GM18867 (cell line): ENCODE data around the gene RFXAP.
A peak's percentile ranks its signal among the peaks of the same experiment; 100 is the strongest.
"Not testable (repeated sequence)": the region's sequence is repeated elsewhere in the genome, so short reads cannot be mapped to it uniquely, and the experiment has no call there.

Source experiments
- ATAC-seq: cut with Tn5 transposase; IDR thresholded peaks from one replicate; pipeline ENCODE4 v1.9.1; 2021; ENCODE audit warnings: mild to moderate bottlenecking, moderate library complexity; ENCODE audit not compliant: unreplicated experiment

Gene RFXAP

GRCh38 chr13:36818804-36819738, at the start of gene RFXAP:
RFXAP (plus strand) TSS chr13:36819222; CDS start chr13:36819358, 136 bp downstream.
- ATAC-seq: peak; percentile 87

- no peak for ATAC-seq
These were observed 49.5 kb upstream of the RFXAP start for GRCh38 chr13:36769545-36769944.

- ATAC-seq: no peak
These were observed 48.3 kb upstream of the RFXAP start for GRCh38 chr13:36770741-36771140.

GRCh38 chr13:36772853-36773252, 46.2 kb upstream of the RFXAP start:
- ATAC-seq: no peak

- ATAC-seq: no peak
These were observed 44.1 kb upstream of the RFXAP start for GRCh38 chr13:36774931-36775330.

GRCh38 chr13:36776175-36776574, 42.8 kb upstream of the RFXAP start:
- no peak for ATAC-seq

GRCh38 chr13:36778083-36778671, 40.8 kb upstream of the RFXAP start:
- ATAC-seq: no peak

- no peak for ATAC-seq
These were observed 35.1 kb upstream of the RFXAP start for GRCh38 chr13:36783890-36784289.

- ATAC-seq: not testable (repeated sequence)
These were observed 32.8 kb upstream of the RFXAP start for GRCh38 chr13:36786175-36786574.

- no peak for ATAC-seq
These were observed 31.8 kb upstream of the RFXAP start for GRCh38 chr13:36787181-36787580.

- no peak for ATAC-seq
These were observed 30.7 kb upstream of the RFXAP start for GRCh38 chr13:36788276-36788675.

GRCh38 chr13:36789061-36789460, 30.0 kb upstream of the RFXAP start:
- ATAC-seq: no peak

- no peak for ATAC-seq
These were observed 29.3 kb upstream of the RFXAP start for GRCh38 chr13:36789730-36790129.

- no peak for ATAC-seq
These were observed 24.3 kb upstream of the RFXAP start for GRCh38 chr13:36794706-36795105.

GRCh38 chr13:36795463-36795862, 23.6 kb upstream of the RFXAP start:
- ATAC-seq: no peak

GRCh38 chr13:36796052-36796451, 23.0 kb upstream of the RFXAP start:
- no peak for ATAC-seq

- ATAC-seq: no peak
These were observed 18.0 kb upstream of the RFXAP start for GRCh38 chr13:36801035-36801434.

GRCh38 chr13:36804588-36804987, 14.4 kb upstream of the RFXAP start:
- no peak for ATAC-seq

- peak; percentile 67 for ATAC-seq
These were observed 12.9 kb upstream of the RFXAP start for GRCh38 chr13:36806102-36806501.

GRCh38 chr13:36807616-36808015, 11.4 kb upstream of the RFXAP start:
- no peak for ATAC-seq

GRCh38 chr13:36813225-36813624, 5.8 kb upstream of the RFXAP start:
- no peak for ATAC-seq

- ATAC-seq: no peak
These were observed 4.6 kb upstream of the RFXAP start for GRCh38 chr13:36814465-36814864.
